DLD1 (cell line): ENCODE results near the gene CAMK4.

ENCODE experiments used
- in situ Hi-C: cut with HindIII; loops from 2 replicates; pipeline ENCODE4 v1.10.0; 2017; ENCODE audit warnings: low sequenced_read_pairs

The CAMK4 gene

DNA sequence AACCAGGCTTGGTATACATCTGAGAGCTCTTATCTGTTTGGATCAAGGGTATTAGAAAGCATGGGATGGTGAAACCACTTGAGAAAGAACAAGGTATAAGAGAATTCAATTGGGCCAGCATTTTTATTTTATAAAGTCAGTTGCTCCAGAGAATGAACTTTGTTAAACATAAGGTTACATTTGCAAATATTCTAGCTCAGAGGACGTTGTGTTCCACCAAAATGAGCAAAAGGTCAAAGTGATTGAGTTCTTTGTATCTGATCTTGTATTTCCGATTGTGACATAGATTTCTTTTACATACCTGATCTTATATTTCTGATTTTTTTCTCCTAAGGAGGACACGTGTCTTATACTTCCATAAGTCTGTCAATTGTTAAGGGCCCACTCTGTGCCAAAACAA, 296.7 kb downstream of the CAMK4 start:
- in situ Hi-C loops: no loop called here

DNA sequence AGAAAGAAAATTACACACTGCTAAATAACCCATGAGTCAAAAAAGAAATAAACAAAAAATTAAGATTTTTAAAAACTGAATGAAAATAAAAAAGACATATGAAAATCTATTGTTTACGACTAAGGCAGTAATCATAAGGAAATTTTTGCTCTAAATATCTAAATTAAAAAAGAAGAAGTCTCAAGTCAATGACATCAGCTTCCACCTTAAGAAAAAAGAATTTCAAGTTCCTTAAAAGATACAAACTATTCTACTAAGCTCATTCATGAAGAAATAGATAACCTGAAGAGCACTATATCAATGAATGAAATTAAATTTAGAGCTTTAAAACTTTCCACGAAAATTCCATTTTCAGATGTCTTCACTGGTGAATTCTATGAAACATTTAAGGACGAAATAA, 303.9 kb downstream of the CAMK4 start:
- in situ Hi-C loops: no loop called here

DNA sequence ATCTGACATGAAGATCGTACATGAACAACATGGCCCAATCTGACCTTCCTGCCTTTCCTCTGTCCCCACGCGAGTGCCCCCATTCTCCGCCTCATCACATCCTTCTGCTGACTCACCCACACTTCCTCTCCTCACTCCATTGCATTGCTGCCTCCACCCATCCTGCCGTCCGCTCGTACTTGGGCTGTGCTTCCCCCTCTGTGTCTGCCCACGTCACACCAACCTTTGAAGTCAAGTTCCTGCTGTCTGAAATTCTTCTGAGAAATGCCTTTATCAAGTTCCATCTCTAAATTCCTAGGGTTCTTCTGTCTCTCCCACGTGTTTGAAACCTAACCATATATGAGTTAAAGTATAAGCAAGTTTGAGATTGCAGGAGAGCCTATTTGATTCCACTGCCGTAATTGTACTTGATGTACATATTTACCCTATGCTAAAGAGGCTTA, 306.1 kb downstream of the CAMK4 start:
- in situ Hi-C loops: no loop called here

DNA sequence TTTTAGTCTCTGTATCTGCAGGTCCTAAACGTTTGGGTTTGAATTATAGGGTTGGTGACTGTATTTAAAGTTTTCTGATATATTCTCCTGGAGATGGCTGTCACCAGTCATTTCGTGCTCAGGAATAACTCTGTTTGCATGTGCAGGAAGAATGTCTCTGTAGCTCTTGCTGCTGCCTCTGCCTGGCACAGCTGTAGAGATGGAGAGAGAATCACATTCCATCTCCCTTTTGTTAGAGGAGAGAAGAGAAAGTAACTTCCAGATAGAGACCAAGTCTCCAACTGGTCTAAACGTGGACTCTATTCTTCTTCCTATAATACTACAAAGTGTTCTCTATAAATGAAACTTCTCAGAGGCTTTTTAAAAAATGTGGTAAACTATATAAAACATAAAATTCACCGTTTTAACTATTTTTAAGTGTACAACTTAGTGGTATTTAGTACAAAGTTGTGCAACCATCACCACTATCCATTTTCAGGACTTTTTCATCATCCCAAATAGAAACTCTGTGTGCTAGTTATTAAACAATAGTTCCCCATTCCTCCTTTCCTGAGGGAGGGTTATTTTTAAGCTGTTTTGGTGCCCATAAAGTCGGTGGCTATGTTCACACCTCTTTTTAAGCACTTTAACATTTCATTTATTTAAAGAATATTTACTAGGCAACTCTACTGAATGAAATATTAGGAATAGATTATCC, 308.9 kb downstream of the CAMK4 start:
- in situ Hi-C loops: no loop called here

DNA sequence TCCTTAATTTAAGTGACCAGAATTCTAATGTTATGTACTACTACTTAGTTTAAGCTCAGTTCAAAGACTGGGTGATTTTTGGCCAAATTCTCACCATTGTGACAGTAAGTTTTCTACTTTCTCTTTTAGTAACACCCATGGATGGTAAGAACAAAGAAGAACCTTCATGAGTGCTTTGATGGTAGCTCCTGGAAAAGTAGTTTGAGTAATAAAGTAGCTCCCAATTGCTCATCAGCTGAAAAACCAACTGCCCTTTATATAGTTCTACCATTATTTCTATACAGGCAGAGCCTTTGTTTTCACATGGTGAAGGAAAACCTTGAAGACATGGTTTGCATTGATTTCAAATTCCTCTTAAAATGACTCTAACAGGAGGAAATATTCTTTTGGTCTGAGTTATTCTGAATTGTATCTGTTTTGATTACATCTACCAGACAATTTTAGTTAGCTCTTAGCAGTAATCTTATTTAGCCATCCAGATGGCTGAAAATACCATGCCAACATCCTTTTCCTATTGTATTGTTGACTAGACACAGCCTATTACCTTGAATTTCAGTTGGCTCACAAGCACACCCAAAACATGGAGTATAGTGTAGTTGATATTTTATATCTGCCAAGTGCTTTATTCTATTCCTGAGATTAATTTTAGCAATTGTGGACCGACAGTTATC, 311.8 kb downstream of the CAMK4 start:
- in situ Hi-C loops: no loop called here

DNA sequence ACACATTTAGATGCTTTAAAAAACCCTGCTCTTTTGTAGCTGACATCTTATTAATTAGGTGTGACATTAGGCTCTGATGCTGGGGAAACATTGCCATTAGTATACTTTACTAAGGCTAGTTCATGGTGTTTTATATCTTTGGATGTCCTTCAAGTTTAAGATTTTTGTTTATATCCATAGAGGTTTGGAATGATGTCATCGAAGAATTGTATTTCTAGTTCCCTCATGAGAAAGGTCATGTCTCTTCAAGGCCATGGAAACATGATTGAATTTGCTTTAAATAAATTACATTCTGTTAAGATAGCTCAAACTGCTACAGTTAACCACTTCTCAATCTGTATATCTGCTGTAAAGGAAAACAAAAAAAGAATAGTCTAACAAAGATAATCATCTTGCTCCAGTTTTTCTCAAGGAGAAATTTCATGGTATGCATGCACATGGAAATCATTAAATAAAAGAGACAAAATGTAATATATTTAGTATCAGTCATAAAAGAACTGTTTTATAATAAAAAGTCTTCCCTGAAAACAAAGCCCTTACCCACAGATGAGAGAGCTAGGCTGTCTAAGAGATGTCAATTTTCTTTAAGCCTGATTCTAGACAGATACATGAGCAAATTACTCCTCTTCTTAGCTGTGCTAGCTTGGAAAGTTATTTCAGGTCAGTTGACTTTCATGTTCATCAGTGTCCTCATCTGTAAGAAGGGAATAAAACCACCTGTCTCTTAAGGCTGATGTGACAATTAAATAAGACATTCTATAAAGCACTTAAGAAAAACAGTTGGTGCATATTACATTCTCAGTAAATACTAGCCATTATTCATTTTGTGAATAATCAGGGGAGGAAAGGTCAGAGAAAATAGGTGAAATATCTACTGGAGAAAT, 313.2 kb downstream of the CAMK4 start:
- in situ Hi-C loops: no loop called here
